Measurements from ENCODE around the gene SLC25A33. TPM values are rescaled to one million over a fixed set of nuclear protein-coding genes. Genes with fewer than 3 reads are reported as not detected.

SLC25A33 gene
- total and polyA plus RNA-seq, 2 donors: 2.8 to 3.7 TPM

Other genes with a start within 250 kb of the SLC25A33 start
- gene SPSB1, start 246.6 kb upstream of the SLC25A33 start, total RNA-seq: 12.4 TPM
- gene SPSB1, start 246.6 kb upstream of the SLC25A33 start, polyA plus RNA-seq: 36.4 TPM
- gene TMEM201, start 49.4 kb downstream of the SLC25A33 start, total RNA-seq: 4.4 TPM
- gene TMEM201, start 49.4 kb downstream of the SLC25A33 start, polyA plus RNA-seq: 8.6 TPM
- gene PIK3CD, start 112.3 kb downstream of the SLC25A33 start, total RNA-seq: 3.8 TPM
- gene PIK3CD, start 112.3 kb downstream of the SLC25A33 start, polyA plus RNA-seq: 5.5 TPM